Panc1 (cell line): ENCODE measurements around the gene EXT2. TPM values are rescaled to one million over a fixed set of nuclear protein-coding genes. Genes with fewer than 3 reads are reported as not detected.
A peak's percentile ranks its signal among the peaks of the same experiment; 100 is the strongest.

ENCODE experiments used
- ATAC-seq: fragments of 200-7000 bp; cut with Tn5 transposase; 2 replicates; pipeline ENCODE4 v1.9.1; 2020; ENCODE audit warnings: mild to moderate bottlenecking, moderate library complexity
- BruUV-seq: library from RNA; stranded (reverse); fragments of 400-500 nt; replicated peaks from 2 replicates; lab custom pipeline; 2021; lab: Mats Ljungman, UMichigan
- CTCF ChIA-PET: fragments of 300-600 bp; sonication (Branson Sonifier 250); formaldehyde crosslinking; loops from one replicate; lab custom pipeline; 2022; ENCODE audit warnings: antibody characterized with exemption; lab: Charles Lee
- POLR2A ChIA-PET: fragments of 300-600 bp; sonication (Branson Sonifier 250); formaldehyde crosslinking; loops from one replicate; lab custom pipeline; 2022; ENCODE audit warnings: antibody characterized with exemption; lab: Charles Lee
- DNase-seq: peaks from one replicate; pipeline ENCODE4 v3.0.0-alpha.2; 2010; ENCODE audit warnings: low read depth, low spot score
- H3K27ac ChIP-seq: 2 replicates; pipeline ENCODE4 v1.5.1; 2011; ENCODE audit warnings: mild to moderate bottlenecking, low read length, inconsistent platforms
- H3K27me3 ChIP-seq: fragments of 200-500 bp; sonication (Bioruptor generic); 2 replicates; pipeline ENCODE4 v1.6.0; 2014; ENCODE audit warnings: low read length, inconsistent platforms; ENCODE audit not compliant: control insufficient read depth, insufficient read depth
- H3K36me3 ChIP-seq: fragments of 200-500 bp; sonication (Bioruptor generic); 2 replicates; pipeline ENCODE4 v1.5.1; 2014; ENCODE audit warnings: inconsistent platforms, mild to moderate bottlenecking, low read length, moderate library complexity; ENCODE audit not compliant: control insufficient read depth, insufficient read depth
- H3K4me1 ChIP-seq: 2 replicates; pipeline ENCODE4 v1.5.1; 2011; ENCODE audit warnings: inconsistent platforms, mild to moderate bottlenecking, low read length, moderate library complexity; ENCODE audit not compliant: control insufficient read depth, insufficient read depth
- H3K4me3 ChIP-seq, 2 experiments: 2 replicates each; pipeline ENCODE4 v1.5.1; 2011 to 2012; ENCODE audit warnings: low read depth in 2 of 2, low read length in 2 of 2, mild to moderate bottlenecking in 2 of 2, inconsistent platforms in 1 of 2, moderate library complexity in 1 of 2
- H3K9me3 ChIP-seq: fragments of 200-500 bp; sonication (Bioruptor generic); 2 replicates; pipeline ENCODE4 v1.5.1; 2014; ENCODE audit warnings: low read depth, mild to moderate bottlenecking, inconsistent platforms, low read length, moderate library complexity; ENCODE audit not compliant: control insufficient read depth, insufficient read depth
- CTCF ChIP-seq: fragments of 450-650 bp; IDR thresholded peaks from 2 replicates; pipeline ENCODE4 v1.5.1; 2017; ENCODE audit warnings: mild to moderate bottlenecking
- POLR2AphosphoS5 ChIP-seq: IDR thresholded peaks from 2 replicates; pipeline ENCODE4 v1.6.1; 2012; ENCODE audit warnings: mild to moderate bottlenecking, low read depth, low read length, moderate library complexity
- REST ChIP-seq, 2 experiments: IDR thresholded peaks; 2 replicates each; pipeline ENCODE4 v1.6.1; 2011 to 2012; ENCODE audit warnings: low read depth in 2 of 2, control low read depth in 1 of 2, low read length in 1 of 2, mild to moderate bottlenecking in 1 of 2, moderate library complexity in 1 of 2; ENCODE audit not compliant: insufficient read depth in 1 of 2
- SIN3A ChIP-seq: IDR thresholded peaks from 2 replicates; pipeline ENCODE4 v1.6.1; 2012; ENCODE audit warnings: low read depth, mild to moderate bottlenecking, low read length, moderate library complexity, borderline replicate concordance; ENCODE audit not compliant: insufficient read depth
- TCF7L2 ChIP-seq: IDR thresholded peaks from 2 replicates; pipeline ENCODE4 v1.6.1; 2011; ENCODE audit warnings: mild to moderate bottlenecking, low read depth, low read length, inconsistent platforms
- in situ Hi-C: cut with HindIII; loops from 2 replicates; pipeline ENCODE4 v1.10.0; 2016; ENCODE audit warnings: low sequenced_read_pairs, low pct_unique_long_range_greater_than_20kb
- intact Hi-C: fragments of 100-400 bp; cut with micrococcal nuclease; formaldehyde crosslinking; loops from one replicate; pipeline ENCODE4 v1.10.0; 2022; ENCODE audit not compliant: unreplicated experiment
- total RNA-seq: library from RNA; stranded (reverse); gene quantifications from one replicate; pipeline ENCODE4 v1.2.1, GENCODE V29; 2021; ENCODE audit not compliant: unreplicated experiment

Gene EXT2
- total RNA-seq, 1 experiment from 2014 or later, result 57.5 TPM

GRCh38 chr11:44275961-44276550, 180.6 kb downstream of the EXT2 start:
- in situ Hi-C loops (no loop called here), intact Hi-C loops (no loop called here)
- Histone ChIP-seq H3K4me1 (no peaks in the 10 kb centered on the region), H3K9me3 (no peaks in the 10 kb centered on the region), H3K27ac (no peak overlapping the region), H3K4me3 (no peak overlapping the region), H3K27me3 (no peaks in the 10 kb centered on the region), H3K36me3 (no peaks in the 10 kb centered on the region)
- BruUV-seq, result no TSS peak
- CTCF ChIA-PET, result no interaction called here
- ATAC-seq (no peak), DNase-seq (no peak)
- TF ChIP-seq REST (IDR thresholded peaks at IDR 0.05; ENCODE audit: insufficient read depth in 1 of 2, low read depth in 2 of 2, low read length in 1 of 2) (no peak), TCF7L2 (no peak), POLR2AphosphoS5 (no peak), CTCF (no peak), SIN3A (no peak)
- POLR2A ChIA-PET, result no interaction called here

GRCh38 chr11:44277196-44278090, 182.0 kb downstream of the EXT2 start:
- no peaks in the 10 kb centered on the region for H3K27me3 ChIP-seq
- DNase-seq (no peak), ATAC-seq (0 out of 2 replicates have a peak, but pooled peaks have one; percentile 39)
- no peaks in the 10 kb centered on the region for H3K36me3 ChIP-seq
- no peaks in the 10 kb centered on the region for H3K9me3 ChIP-seq
- no peaks in the 10 kb centered on the region for H3K4me1 ChIP-seq
- CTCF ChIA-PET, result no interaction called here
- TF ChIP-seq CTCF, result no peak
- no peak for TF ChIP-seq REST (IDR thresholded peaks at IDR 0.05; ENCODE audit: insufficient read depth in 1 of 2, low read depth in 2 of 2, low read length in 1 of 2)
- no peak for TF ChIP-seq TCF7L2
- no peak for TF ChIP-seq POLR2AphosphoS5
- no peak for TF ChIP-seq SIN3A
- no peak overlapping the region for H3K4me3 ChIP-seq
- no peak overlapping the region for H3K27ac ChIP-seq
- in situ Hi-C loops (no loop called here), intact Hi-C loops (no loop called here)
- POLR2A ChIA-PET, result interaction anchor here (0.6 kb wide), 1 partner anchor 93 kb away, joined by 11 read pairs; no protein-coding TSS in a partner anchor
- BruUV-seq, result no TSS peak
